ENCODE data around the gene SMARCD3. TPM values are rescaled to one million over a fixed set of nuclear protein-coding genes. Genes with fewer than 3 reads are reported as not detected.

SMARCD3 gene
- total RNA-seq, 1 donor from 2014 or later = 8.1 TPM

- no peak for DNase-seq (ENCODE audit: low read depth)
- TF ChIP-seq, protein P1, sequence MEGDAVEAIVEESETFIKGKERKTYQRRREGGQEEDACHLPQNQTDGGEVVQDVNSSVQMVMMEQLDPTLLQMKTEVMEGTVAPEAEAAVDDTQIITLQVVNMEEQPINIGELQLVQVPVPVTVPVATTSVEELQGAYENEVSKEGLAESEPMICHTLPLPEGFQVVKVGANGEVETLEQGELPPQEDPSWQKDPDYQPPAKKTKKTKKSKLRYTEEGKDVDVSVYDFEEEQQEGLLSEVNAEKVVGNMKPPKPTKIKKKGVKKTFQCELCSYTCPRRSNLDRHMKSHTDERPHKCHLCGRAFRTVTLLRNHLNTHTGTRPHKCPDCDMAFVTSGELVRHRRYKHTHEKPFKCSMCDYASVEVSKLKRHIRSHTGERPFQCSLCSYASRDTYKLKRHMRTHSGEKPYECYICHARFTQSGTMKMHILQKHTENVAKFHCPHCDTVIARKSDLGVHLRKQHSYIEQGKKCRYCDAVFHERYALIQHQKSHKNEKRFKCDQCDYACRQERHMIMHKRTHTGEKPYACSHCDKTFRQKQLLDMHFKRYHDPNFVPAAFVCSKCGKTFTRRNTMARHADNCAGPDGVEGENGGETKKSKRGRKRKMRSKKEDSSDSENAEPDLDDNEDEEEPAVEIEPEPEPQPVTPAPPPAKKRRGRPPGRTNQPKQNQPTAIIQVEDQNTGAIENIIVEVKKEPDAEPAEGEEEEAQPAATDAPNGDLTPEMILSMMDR (conservative IDR thresholded peaks at IDR 0.05; ENCODE audit: low read depth, low read length) = no peak
- no peak overlapping the region for H3K4me3 ChIP-seq (ENCODE audit: low read depth, low read length)
These were observed 37.7 kb upstream of the SMARCD3 start for GRCh38 chr7:151286148-151286547.

- H3K4me3 ChIP-seq (ENCODE audit: low read depth, low read length) = no peak overlapping the region
- TF ChIP-seq, protein P1 (conservative IDR thresholded peaks at IDR 0.05; ENCODE audit: low read depth, low read length) = no peak
- DNase-seq (ENCODE audit: low read depth) = no peak
These were observed 34.8 kb upstream of the SMARCD3 start for GRCh38 chr7:151283302-151283701.

GRCh38 chr7:151282111-151282510, 33.6 kb upstream of the SMARCD3 start:
- TF ChIP-seq, protein P1 (conservative IDR thresholded peaks at IDR 0.05; ENCODE audit: low read depth, low read length) = no peak
- no peak for DNase-seq (ENCODE audit: low read depth)
- H3K4me3 ChIP-seq (ENCODE audit: low read depth, low read length) = no peak overlapping the region

- no peak overlapping the region for H3K4me3 ChIP-seq (ENCODE audit: low read depth, low read length)
- TF ChIP-seq, protein P1 (conservative IDR thresholded peaks at IDR 0.05; ENCODE audit: low read depth, low read length) = no peak
- no peak for DNase-seq (ENCODE audit: low read depth)
These were observed 33.2 kb upstream of the SMARCD3 start for GRCh38 chr7:151281686-151282085.

- no peak overlapping the region for H3K4me3 ChIP-seq (ENCODE audit: low read depth, low read length)
- DNase-seq (ENCODE audit: low read depth) = no peak
- TF ChIP-seq, protein P1 (conservative IDR thresholded peaks at IDR 0.05; ENCODE audit: low read depth, low read length) = no peak
These were observed 32.0 kb upstream of the SMARCD3 start for GRCh38 chr7:151280388-151281019.

DNA sequence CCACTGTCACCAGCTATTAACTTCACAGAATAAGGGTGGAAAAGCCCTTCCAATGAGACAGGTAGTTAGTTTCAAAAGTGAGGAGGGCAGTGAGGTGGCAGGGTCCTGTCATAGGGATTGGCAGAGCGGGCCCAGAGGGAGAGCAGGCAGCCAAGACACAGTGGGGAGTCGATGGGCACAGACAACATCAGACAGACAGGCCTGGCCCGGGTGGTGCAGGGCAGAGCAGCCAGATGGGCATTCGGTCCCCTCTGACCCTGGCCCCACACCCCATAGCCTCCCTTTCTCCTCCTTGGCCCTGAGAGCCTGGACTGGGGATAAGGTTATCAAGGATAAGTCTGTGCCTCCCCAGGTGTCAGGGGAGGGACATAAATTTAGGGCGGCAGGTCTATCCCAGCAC, 31.4 kb upstream of the SMARCD3 start:
- TF ChIP-seq, protein P1 (conservative IDR thresholded peaks at IDR 0.05; ENCODE audit: low read depth, low read length) = no peak
- no peak overlapping the region for H3K4me3 ChIP-seq (ENCODE audit: low read depth, low read length)
- no peak for DNase-seq (ENCODE audit: low read depth)

DNA sequence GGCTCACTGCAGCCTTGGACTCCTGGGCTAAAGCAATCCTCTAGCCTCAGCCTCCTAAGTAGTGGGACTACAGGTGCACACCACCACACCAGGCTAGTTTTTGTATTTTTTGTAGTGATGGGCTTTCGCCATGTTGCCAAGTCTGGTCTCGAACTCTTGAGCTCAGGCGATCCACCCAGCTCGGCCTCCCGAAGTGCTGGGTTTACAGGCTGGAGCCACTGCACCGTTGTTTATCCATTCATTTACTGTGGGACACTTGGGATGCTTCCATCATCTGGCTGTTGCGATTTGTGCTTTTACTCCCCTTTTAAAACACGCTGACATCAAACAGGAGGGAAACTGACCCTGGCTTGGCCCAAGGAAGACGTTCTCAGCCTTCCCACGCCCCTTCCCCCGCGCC, 30.5 kb upstream of the SMARCD3 start:
- no peak overlapping the region for H3K4me3 ChIP-seq (ENCODE audit: low read depth, low read length)
- TF ChIP-seq, protein P1 (conservative IDR thresholded peaks at IDR 0.05; ENCODE audit: low read depth, low read length) = no peak
- DNase-seq (ENCODE audit: low read depth) = no peak

Data from epithelial cell of proximal tubule (primary cell).